Upper lobe of right lung (tissue), 1 donor: ENCODE results near the gene NCAPD2. TPM values are rescaled to one million over a fixed set of nuclear protein-coding genes. Genes with fewer than 3 reads are reported as not detected.
A peak's percentile ranks its signal among the peaks of the same experiment; 100 is the strongest.
"Not testable (repeated sequence)": the region's sequence is repeated elsewhere in the genome, so short reads cannot be mapped to it uniquely, and the experiment has no call there.

Experiments
- ATAC-seq: fragments of 200-7000 bp; cut with Tn5 transposase; one replicate; pipeline ENCODE4 v1.9.1; 2020; ENCODE audit warnings: mild to moderate bottlenecking, moderate library complexity
- DNase-seq: peaks from one replicate; pipeline ENCODE4 v3.0.0-alpha.2; 2020
- H3K27ac ChIP-seq: fragments of 200-600 bp; one replicate; pipeline ENCODE4 v1.8.0; 2022
- H3K27me3 ChIP-seq: fragments of 200-600 bp; one replicate; pipeline ENCODE4 v1.8.0; 2022; ENCODE audit warnings: mild to moderate bottlenecking
- H3K36me3 ChIP-seq: fragments of 200-600 bp; one replicate; pipeline ENCODE4 v1.8.0; 2022
- H3K4me1 ChIP-seq: fragments of 200-600 bp; one replicate; pipeline ENCODE4 v1.8.0; 2022
- H3K4me3 ChIP-seq: fragments of 200-600 bp; one replicate; pipeline ENCODE4 v1.8.0; 2022; ENCODE audit warnings: mild to moderate bottlenecking
- H3K9me3 ChIP-seq: fragments of 200-600 bp; one replicate; pipeline ENCODE4 v1.8.0; 2022
- CTCF ChIP-seq: fragments of 200-600 bp; IDR thresholded peaks from one replicate; pipeline ENCODE4 v1.8.0; 2022; ENCODE audit warnings: antibody characterized with exemption
- intact Hi-C: fragments of 100-400 bp; cut with DNase I; formaldehyde crosslinking; loops from one replicate; pipeline ENCODE4 v1.11.0; 2022
- total RNA-seq: library from RNA; stranded (reverse); fragmentation: NEBNext Ultra II Directional; extraction: Animal tissue kit (Norgen Biotek cat#: 25700); gene quantifications from one replicate; pipeline ENCODE4 v1.2.1, GENCODE V29; 2021
- donor health status: DM: no; HTN: yes; CAD: no; lungs with severe emphysema.

The NCAPD2 gene
- total RNA-seq, 1 donor from 2014 or later, result 26.7 TPM

GRCh38 chr12:6470375-6471163, 23.3 kb upstream of the NCAPD2 start, which contains the start of gene VAMP1:
Gene VAMP1 (minus strand): TSS chr12:6470677. CDS start chr12:6470531, 146 bp downstream.
- Histone ChIP-seq H3K4me3 (peak within 1 kb of the TSS; percentile 62), H3K36me3 (no peaks in the 10 kb centered on the region), H3K27ac (peak within 1 kb of the TSS; percentile 88), H3K9me3 (no peaks in the 10 kb centered on the region), H3K27me3 (no peaks in the 10 kb centered on the region), H3K4me1 (peaks cover 21% of the 10 kb centered on the region)
- peak; percentile 97 for ATAC-seq
- no peak for TF ChIP-seq CTCF
- intact Hi-C loops, result no loop called here
- DNase-seq, result peak; percentile 98

GRCh38 chr12:6471989-6472360, 21.9 kb upstream of the NCAPD2 start:
- Histone ChIP-seq H3K4me1 (peaks cover 26% of the 10 kb centered on the region), H3K4me3 (no peak overlapping the region), H3K36me3 (no peaks in the 10 kb centered on the region), H3K27ac (no peak overlapping the region), H3K9me3 (no peaks in the 10 kb centered on the region), H3K27me3 (no peaks in the 10 kb centered on the region)
- TF ChIP-seq CTCF, result no peak
- no peak for ATAC-seq
- no peak for DNase-seq
- intact Hi-C loops, result no loop called here

- H3K4me1 ChIP-seq, result peaks cover 26% of the 10 kb centered on the region
- no peak for DNase-seq
- no peak overlapping the region for H3K4me3 ChIP-seq
- H3K27me3 ChIP-seq, result no peaks in the 10 kb centered on the region
- intact Hi-C loops, result no loop called here
- no peaks in the 10 kb centered on the region for H3K9me3 ChIP-seq
- no peaks in the 10 kb centered on the region for H3K36me3 ChIP-seq
- no peak overlapping the region for H3K27ac ChIP-seq
- no peak for ATAC-seq
- no peak for TF ChIP-seq CTCF
Measured at GRCh38 chr12:6472491-6472890, 21.4 kb upstream of the NCAPD2 start.

GRCh38 chr12:6475233-6475975, 18.5 kb upstream of the NCAPD2 start:
- DNase-seq, ATAC-seq, H3K9me3 ChIP-seq, H3K36me3 ChIP-seq, H3K4me3 ChIP-seq, H3K27me3 ChIP-seq, intact Hi-C loops, H3K4me1 ChIP-seq, H3K27ac ChIP-seq: not testable (repeated sequence)

GRCh38 chr12:6476489-6476888, 17.4 kb upstream of the NCAPD2 start:
- Histone ChIP-seq H3K27me3 (no peaks in the 10 kb centered on the region), H3K4me3 (no peak overlapping the region), H3K4me1 (peaks cover 8% of the 10 kb centered on the region), H3K36me3 (no peaks in the 10 kb centered on the region), H3K9me3 (no peaks in the 10 kb centered on the region), H3K27ac (peak overlapping the region; percentile 24)
- DNase-seq, result no peak
- intact Hi-C loops, result no loop called here
- TF ChIP-seq CTCF, result no peak
- ATAC-seq, result no peak

- H3K4me1 ChIP-seq, H3K4me3 ChIP-seq, H3K27me3 ChIP-seq, ATAC-seq, intact Hi-C loops, H3K36me3 ChIP-seq, H3K9me3 ChIP-seq, H3K27ac ChIP-seq, DNase-seq: not testable (repeated sequence)
Measured at GRCh38 chr12:6477601-6478377, 16.1 kb upstream of the NCAPD2 start.
